ENCODE results near the gene CLDN19. TPM values are rescaled to one million over a fixed set of nuclear protein-coding genes. Genes with fewer than 3 reads are reported as not detected.

The CLDN19 gene
- total and polyA plus RNA-seq, 2 of the 8 experiments (the other 6 are each of a cell fraction or from before 2014, with no cell fraction given) = 9.7 to 17.2 TPM

DNA sequence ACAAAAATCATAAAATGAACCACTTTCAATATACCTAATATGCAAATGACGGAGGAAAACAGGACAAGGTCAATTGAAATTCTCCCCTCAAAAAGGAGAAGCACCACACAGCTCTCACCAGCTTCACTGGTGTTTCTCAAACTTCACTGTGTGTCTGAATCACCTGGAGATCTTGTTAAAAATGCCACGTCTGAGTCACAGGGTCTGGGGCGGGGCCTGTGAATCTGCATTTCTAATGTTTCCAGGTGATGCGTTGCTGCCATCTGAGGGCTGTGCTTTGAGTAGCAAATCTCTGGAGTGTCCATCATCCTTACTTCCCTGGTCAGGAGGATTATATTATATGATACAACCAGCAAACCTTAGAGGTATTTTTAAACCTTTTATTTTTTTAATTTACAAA, 9.0 kb downstream of the CLDN19 start (continued):
- no peak for TF ChIP-seq CEBPB (IDR thresholded peaks at IDR 0.05; ENCODE audit: low read depth, low read length)
- TF ChIP-seq SAP30 (IDR thresholded peaks at IDR 0.05; ENCODE audit: insufficient read depth, insufficient replicate concordance, low read length) = no peak
- TF ChIP-seq ZNF274 (IDR thresholded peaks at IDR 0.05; ENCODE audit: borderline replicate concordance, extremely low read depth, low read length) = no peak
- TF ChIP-seq, protein P1, sequence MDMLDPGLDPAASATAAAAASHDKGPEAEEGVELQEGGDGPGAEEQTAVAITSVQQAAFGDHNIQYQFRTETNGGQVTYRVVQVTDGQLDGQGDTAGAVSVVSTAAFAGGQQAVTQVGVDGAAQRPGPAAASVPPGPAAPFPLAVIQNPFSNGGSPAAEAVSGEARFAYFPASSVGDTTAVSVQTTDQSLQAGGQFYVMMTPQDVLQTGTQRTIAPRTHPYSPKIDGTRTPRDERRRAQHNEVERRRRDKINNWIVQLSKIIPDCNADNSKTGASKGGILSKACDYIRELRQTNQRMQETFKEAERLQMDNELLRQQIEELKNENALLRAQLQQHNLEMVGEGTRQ (IDR thresholded peaks at IDR 0.05; ENCODE audit: low read length) = no peak
- TF ChIP-seq JUND (IDR thresholded peaks at IDR 0.05; ENCODE audit: low read length) = peak; percentile 34; the same call in 1 of the 2 replicates
- peak; percentile 73 to 80 for TF ChIP-seq RAD21 (IDR thresholded peaks at IDR 0.05 in 1 of 2, conservative IDR thresholded peaks at IDR 0.05 in 1 of 2; ENCODE audit: low read depth in 2 of 2, low read length in 2 of 2)
- no peak for TF ChIP-seq CREB1 (IDR thresholded peaks at IDR 0.05)
- no peak for TF ChIP-seq SP2 (IDR thresholded peaks at IDR 0.05; ENCODE audit: low read length)
- TF ChIP-seq KDM1A (IDR thresholded peaks at IDR 0.05; ENCODE audit: borderline replicate concordance, low read length) = no peak
- TF ChIP-seq EZH2 (IDR thresholded peaks at IDR 0.05; ENCODE audit: low read depth, low read length, severe bottlenecking) = no peak
- no peak for TF ChIP-seq TEAD4 (IDR thresholded peaks at IDR 0.05; ENCODE audit: low read depth, low read length)
- TF ChIP-seq RNF2 (IDR thresholded peaks at IDR 0.05; ENCODE audit: borderline replicate concordance, low read depth, low read length, missing control alignments, poor library complexity, severe bottlenecking) = no peak
- no peak for TF ChIP-seq YY1 (IDR thresholded peaks at IDR 0.05; ENCODE audit: low read depth, low read length)

All from H1 (cell line).